ENCODE measurements around the gene RAI14.

The RAI14 gene

GRCh38 chr5:34787035-34787434 lies 130.9 kb downstream of the RAI14 start:
- TF ChIP-seq JUND (IDR thresholded peaks at IDR 0.05; ENCODE audit: low read depth), result no peak
- no peak for DNase-seq (ENCODE audit: low read depth in 1 of 2, low spot score in 1 of 2)
- in situ Hi-C loops (cut with HindIII; ENCODE audit: low pct_unique_long_range_greater_than_20kb, low sequenced_read_pairs), result no loop called here

- no peak for DNase-seq (ENCODE audit: low read depth in 1 of 2, low spot score in 1 of 2)
- in situ Hi-C loops (cut with HindIII; ENCODE audit: low pct_unique_long_range_greater_than_20kb, low sequenced_read_pairs), result no loop called here
- TF ChIP-seq JUND (IDR thresholded peaks at IDR 0.05; ENCODE audit: low read depth), result no peak
Observed at GRCh38 chr5:34789021-34789531, 132.9 kb downstream of the RAI14 start.

GRCh38 chr5:34789639-34790038 lies 133.5 kb downstream of the RAI14 start:
- no peak for TF ChIP-seq JUND (IDR thresholded peaks at IDR 0.05; ENCODE audit: low read depth)
- DNase-seq (ENCODE audit: low read depth in 1 of 2, low spot score in 1 of 2), result no peak
- in situ Hi-C loops (cut with HindIII; ENCODE audit: low pct_unique_long_range_greater_than_20kb, low sequenced_read_pairs), result no loop called here

GRCh38 chr5:34790069-34790468 lies 133.9 kb downstream of the RAI14 start:
- no peak for TF ChIP-seq JUND (IDR thresholded peaks at IDR 0.05; ENCODE audit: low read depth)
- in situ Hi-C loops (cut with HindIII; ENCODE audit: low pct_unique_long_range_greater_than_20kb, low sequenced_read_pairs), result no loop called here
- DNase-seq (ENCODE audit: low read depth in 1 of 2, low spot score in 1 of 2), result no peak

GRCh38 chr5:34791761-34792244 lies 135.7 kb downstream of the RAI14 start:
- in situ Hi-C loops (cut with HindIII; ENCODE audit: low pct_unique_long_range_greater_than_20kb, low sequenced_read_pairs), result no loop called here
- DNase-seq (ENCODE audit: low read depth in 1 of 2, low spot score in 1 of 2), result no peak
- no peak for TF ChIP-seq JUND (IDR thresholded peaks at IDR 0.05; ENCODE audit: low read depth)

- in situ Hi-C loops (cut with HindIII; ENCODE audit: low pct_unique_long_range_greater_than_20kb, low sequenced_read_pairs), result no loop called here
- no peak for DNase-seq (ENCODE audit: low read depth in 1 of 2, low spot score in 1 of 2)
- TF ChIP-seq JUND (IDR thresholded peaks at IDR 0.05; ENCODE audit: low read depth), result no peak
Observed at GRCh38 chr5:34802834-34803563, 146.9 kb downstream of the RAI14 start.

GRCh38 chr5:34803974-34804732 lies 148.0 kb downstream of the RAI14 start:
- in situ Hi-C loops (cut with HindIII; ENCODE audit: low pct_unique_long_range_greater_than_20kb, low sequenced_read_pairs), result no loop called here
- no peak for TF ChIP-seq JUND (IDR thresholded peaks at IDR 0.05; ENCODE audit: low read depth)
- no peak for DNase-seq (ENCODE audit: low read depth in 1 of 2, low spot score in 1 of 2)

- in situ Hi-C loops (cut with HindIII; ENCODE audit: low pct_unique_long_range_greater_than_20kb, low sequenced_read_pairs), result no loop called here
- peak in 1 of 2 experiments; percentile 1 for DNase-seq (ENCODE audit: low read depth in 1 of 2, low spot score in 1 of 2)
- TF ChIP-seq JUND (IDR thresholded peaks at IDR 0.05; ENCODE audit: low read depth), result no peak
Observed at GRCh38 chr5:34804913-34805312, 148.8 kb downstream of the RAI14 start.

GRCh38 chr5:34806532-34806931 lies 150.4 kb downstream of the RAI14 start:
- in situ Hi-C loops (cut with HindIII; ENCODE audit: low pct_unique_long_range_greater_than_20kb, low sequenced_read_pairs), result no loop called here
- no peak for TF ChIP-seq JUND (IDR thresholded peaks at IDR 0.05; ENCODE audit: low read depth)
- no peak for DNase-seq (ENCODE audit: low read depth in 1 of 2, low spot score in 1 of 2)

- TF ChIP-seq JUND (IDR thresholded peaks at IDR 0.05; ENCODE audit: low read depth), result no peak
- in situ Hi-C loops (cut with HindIII; ENCODE audit: low pct_unique_long_range_greater_than_20kb, low sequenced_read_pairs), result no loop called here
Observed at GRCh38 chr5:34811706-34812105, 155.6 kb downstream of the RAI14 start.

GRCh38 chr5:34813509-34813908 lies 157.4 kb downstream of the RAI14 start:
- in situ Hi-C loops (cut with HindIII; ENCODE audit: low pct_unique_long_range_greater_than_20kb, low sequenced_read_pairs), result no loop called here
- DNase-seq (ENCODE audit: low read depth in 1 of 2, low spot score in 1 of 2), result no peak
- no peak for TF ChIP-seq JUND (IDR thresholded peaks at IDR 0.05; ENCODE audit: low read depth)

More at GRCh38 chr5:34811706-34812105, 155.6 kb downstream of the RAI14 start:
- DNase-seq (ENCODE audit: low read depth in 1 of 2, low spot score in 1 of 2), result no peak

GRCh38 chr5:34817558-34818351 lies 161.6 kb downstream of the RAI14 start:
- in situ Hi-C loops (cut with HindIII; ENCODE audit: low pct_unique_long_range_greater_than_20kb, low sequenced_read_pairs), result no loop called here
- no peak for TF ChIP-seq JUND (IDR thresholded peaks at IDR 0.05; ENCODE audit: low read depth)
- no peak for DNase-seq (ENCODE audit: low read depth in 1 of 2, low spot score in 1 of 2)

All from T47D (cell line).